GM23338 (cell line): Measurements from ENCODE around the gene GALNT9. TPM values are rescaled to one million over a fixed set of nuclear protein-coding genes. Genes with fewer than 3 reads are reported as not detected.

Source experiments
- ATAC-seq: fragments of 200-7000 bp; cut with Tn5 transposase; 3 replicates; pipeline ENCODE4 v1.9.1; 2020
- DNase-seq: peaks from one replicate; pipeline ENCODE4 v3.0.0-alpha.2; 2015; ENCODE audit warnings: low spot score
- H2AFZ ChIP-seq: fragments of 200-600 bp; sonication (generic); 2 replicates; pipeline ENCODE4 v1.8.0; 2016; ENCODE audit warnings: antibody characterized with exemption, mild to moderate bottlenecking, moderate library complexity
- H3F3A ChIP-seq: fragments of 200-600 bp; sonication (generic); replicated peaks from 2 replicates; pipeline ENCODE4 v1.8.0; 2017; ENCODE audit warnings: antibody characterized with exemption, mixed run types, low read depth
- H3K27ac ChIP-seq: fragments of 200-600 bp; sonication (generic); 2 replicates; pipeline ENCODE4 v1.6.1; 2016; ENCODE audit warnings: low read depth
- H3K27me3 ChIP-seq: fragments of 200-600 bp; sonication (generic); 2 replicates; pipeline ENCODE4 v1.8.0; 2016; ENCODE audit warnings: mild to moderate bottlenecking, mixed run types, moderate library complexity; ENCODE audit not compliant: insufficient read depth
- H3K36me3 ChIP-seq: fragments of 200-600 bp; sonication (generic); 2 replicates; pipeline ENCODE4 v1.8.0; 2016; ENCODE audit warnings: mild to moderate bottlenecking; ENCODE audit not compliant: insufficient read depth
- H3K4me1 ChIP-seq: fragments of 200-600 bp; sonication (generic); 2 replicates; pipeline ENCODE4 v1.8.0; 2016; ENCODE audit warnings: mild to moderate bottlenecking, moderate library complexity; ENCODE audit not compliant: insufficient read depth
- H3K4me2 ChIP-seq: fragments of 200-600 bp; sonication (generic); 2 replicates; pipeline ENCODE4 v1.7.1; 2017; ENCODE audit warnings: mixed run types
- H3K4me3 ChIP-seq: fragments of 200-600 bp; sonication (generic); 2 replicates; pipeline ENCODE4 v1.6.1; 2016; ENCODE audit warnings: mixed run types
- H3K79me2 ChIP-seq: fragments of 200-600 bp; sonication (generic); replicated peaks from 2 replicates; pipeline ENCODE4 v1.8.0; 2017; ENCODE audit warnings: mild to moderate bottlenecking; ENCODE audit not compliant: insufficient read depth
- H3K9me2 ChIP-seq: fragments of 200-600 bp; sonication (generic); 2 replicates; pipeline ENCODE4 v1.8.0; 2017; ENCODE audit not compliant: insufficient read depth
- H4K20me1 ChIP-seq: fragments of 200-600 bp; sonication (generic); replicated peaks from 2 replicates; pipeline ENCODE4 v1.8.0; 2017; ENCODE audit warnings: mild to moderate bottlenecking; ENCODE audit not compliant: insufficient read depth
- H3K27ac Mint-ChIP-seq: 2 replicates; pipeline ENCODE4 v1.8.0; 2020; ENCODE audit warnings: inconsistent platforms, mild to moderate bottlenecking, moderate library complexity, mixed read lengths
- H3K27me3 Mint-ChIP-seq: 3 replicates; pipeline ENCODE4 v1.8.0; 2022; ENCODE audit warnings: low read depth, mild to moderate bottlenecking, moderate library complexity, mixed read lengths, inconsistent platforms; ENCODE audit not compliant: insufficient read depth, poor library complexity
- H3K36me3 Mint-ChIP-seq: 3 replicates; pipeline ENCODE4 v1.8.0; 2021; ENCODE audit warnings: low read depth, mild to moderate bottlenecking, inconsistent platforms, moderate library complexity, mixed read lengths
- H3K4me1 Mint-ChIP-seq: 3 replicates; pipeline ENCODE4 v1.8.0; 2020; ENCODE audit warnings: mild to moderate bottlenecking, inconsistent platforms, mixed read lengths
- H3K4me3 Mint-ChIP-seq: 3 replicates; pipeline ENCODE4 v1.8.0; 2021; ENCODE audit warnings: moderate library complexity, mild to moderate bottlenecking, inconsistent platforms, mixed read lengths
- H3K9me3 Mint-ChIP-seq: 3 replicates; pipeline ENCODE4 v1.8.0; 2020; ENCODE audit warnings: moderate library complexity, mild to moderate bottlenecking, inconsistent platforms, mixed read lengths
- CREB1 ChIP-seq: fragments of 250-450 bp; sonication (Bioruptor Pico); IDR thresholded peaks from 2 replicates; pipeline ENCODE4 v1.5.0; 2020; ENCODE audit warnings: low read depth, mild to moderate bottlenecking, moderate library complexity
- CTCF ChIP-seq, 2 experiments: fragments of 200-600 bp in 1 of 2; sonication (generic) in 1 of 2; conservative IDR thresholded peaks; 2 replicates each; pipeline versions ENCODE4 v1.5.1 to v1.6.1; 2016 to 2017; ENCODE audit warnings: antibody characterized with exemption in 2 of 2, low read depth in 2 of 2, mild to moderate bottlenecking in 2 of 2, moderate library complexity in 1 of 2
- ETS1 ChIP-seq: IDR thresholded peaks from 2 replicates; pipeline ENCODE4 v1.6.1; 2016; ENCODE audit warnings: antibody characterized with exemption
- EZH2 ChIP-seq: fragments of 200-600 bp; sonication (generic); IDR thresholded peaks from one replicate; pipeline ENCODE4 v1.8.0; 2017; ENCODE audit warnings: antibody characterized with exemption, mild to moderate bottlenecking, low read depth; ENCODE audit not compliant: unreplicated experiment
- EZH2phosphoT487 ChIP-seq: fragments of 200-600 bp; sonication (generic); IDR thresholded peaks from one replicate; pipeline ENCODE4 v1.8.1; 2018; ENCODE audit warnings: antibody characterized with exemption; ENCODE audit not compliant: unreplicated experiment
- JUNB ChIP-seq: IDR thresholded peaks from one replicate; pipeline ENCODE4 v1.6.1; 2016; ENCODE audit warnings: antibody characterized with exemption; ENCODE audit not compliant: unreplicated experiment
- NANOG ChIP-seq: IDR thresholded peaks from 2 replicates; pipeline ENCODE4 v1.6.1; 2016; ENCODE audit warnings: antibody characterized with exemption, borderline replicate concordance
- POLR2AphosphoS5 ChIP-seq: IDR thresholded peaks from 2 replicates; pipeline ENCODE4 v1.6.1; 2016; ENCODE audit warnings: antibody characterized with exemption, low read depth
- REST ChIP-seq: IDR thresholded peaks from one replicate; pipeline ENCODE4 v1.6.1; 2018; ENCODE audit warnings: antibody characterized with exemption; ENCODE audit not compliant: unreplicated experiment
- STAT1 ChIP-seq: IDR thresholded peaks from one replicate; pipeline ENCODE4 v1.6.1; 2016; ENCODE audit warnings: antibody characterized with exemption; ENCODE audit not compliant: unreplicated experiment
- ZNF114 ChIP-seq: fragments of 250-450 bp; sonication (Bioruptor Pico); IDR thresholded peaks from 2 replicates; pipeline ENCODE4 v1.5.0; 2020; ENCODE audit warnings: mild to moderate bottlenecking, moderate library complexity
- ZNF331 ChIP-seq: fragments of 250-450 bp; sonication (Bioruptor Pico); IDR thresholded peaks from 2 replicates; pipeline ENCODE4 v1.5.0; 2020; ENCODE audit warnings: low read depth, mild to moderate bottlenecking, moderate library complexity
- ZNF462 ChIP-seq: fragments of 250-450 bp; sonication (Bioruptor Pico); IDR thresholded peaks from 2 replicates; pipeline ENCODE4 v1.5.0; 2020; ENCODE audit warnings: mild to moderate bottlenecking, moderate library complexity
- polyA plus RNA-seq: library from polyadenylated mRNA; unstranded; fragments of >200 nt; fragmentation: Nextera tagmentation; extraction: Ambion mirVana; gene quantifications from 2 replicates; pipeline ENCODE4 v1.2.1, GENCODE V29; 2016
- total RNA-seq: library from RNA; depleted of rRNA; stranded (reverse); fragments of >200 nt; shearing (Covaris generic); gene quantifications from 2 replicates; pipeline ENCODE4 v1.2.3, GENCODE V29; 2014

The GALNT9 gene
- total and polyA plus RNA-seq, 2 experiments from 2014 or later, result 0.81 to 2.5 TPM

GRCh38 chr12:132363661-132364347, 34.4 kb upstream of the GALNT9 start:
- Mint-ChIP-seq H3K27me3 (peaks cover 16% of the 10 kb centered on the region), H3K9me3 (peaks cover 7% of the 10 kb centered on the region), H3K4me1 (no peaks in the 10 kb centered on the region), H3K4me3 (no peak overlapping the region), H3K36me3 (peaks cover 3% of the 10 kb centered on the region; the same call in 2 of the 3 replicates), H3K27ac (no peak overlapping the region)
- no peak for DNase-seq
- no peaks in the 10 kb centered on the region for H4K20me1 ChIP-seq
- H3K36me3 ChIP-seq, result no peaks in the 10 kb centered on the region
- no peak overlapping the region for H2AFZ ChIP-seq
- no peak overlapping the region for H3K4me2 ChIP-seq
- H3K27me3 ChIP-seq, result no peaks in the 10 kb centered on the region
- TF ChIP-seq REST (no peak), EZH2 (no peak), CREB1 (no peak), POLR2AphosphoS5 (no peak), ZNF462 (CRISPR knock-in tag) (no peak), CTCF (conservative IDR thresholded peaks at IDR 0.05; ENCODE audit: low read depth in 2 of 2) (no peak), ETS1 (no peak), STAT1 (no peak), EZH2phosphoT487 (no peak), JUNB (no peak), ZNF114 (no peak), ZNF331 (CRISPR knock-in tag) (no peak), NANOG (no peak)
- H3F3A ChIP-seq, result no peaks in the 10 kb centered on the region
- H3K4me3 ChIP-seq, result no peak overlapping the region
- H3K79me2 ChIP-seq, result no peaks in the 10 kb centered on the region
- no peaks in the 10 kb centered on the region for H3K4me1 ChIP-seq
- no peak for ATAC-seq
- no peak overlapping the region for H3K27ac ChIP-seq
- H3K9me2 ChIP-seq, result no peaks in the 10 kb centered on the region
